ENCODE data around the gene CD151.

CD151 gene

GRCh38 chr11:841981-842369, 9.2 kb downstream of the CD151 start:
- DNase-seq (ENCODE audit: low read depth in 1 of 2, low spot score in 1 of 2) = no peak

- DNase-seq (ENCODE audit: low read depth in 1 of 2, low spot score in 1 of 2) = peak; percentile 77 to 88
Measured at GRCh38 chr11:842370-843002, 9.7 kb downstream of the CD151 start, which contains the start of the genes POLR2L and TSPAN4. Gene POLR2L, minus strand, starts transcription at chr11:842529. Its CDS starts 21 bp downstream, at chr11:842508. Gene TSPAN4, plus strand, starts transcription at chr11:842852. Its CDS starts 7,453 bp downstream, at chr11:850305.

GRCh38 chr11:843086-843734, 10.5 kb downstream of the CD151 start:
- no peak for DNase-seq (ENCODE audit: low read depth in 1 of 2, low spot score in 1 of 2)

GRCh38 chr11:843818-844692, 11.3 kb downstream of the CD151 start:
- no peak for DNase-seq (ENCODE audit: low read depth in 1 of 2, low spot score in 1 of 2)

- no peak for DNase-seq (ENCODE audit: low read depth in 1 of 2, low spot score in 1 of 2)
Measured at GRCh38 chr11:844693-845644, 12.2 kb downstream of the CD151 start.

- DNase-seq (ENCODE audit: low read depth in 1 of 2, low spot score in 1 of 2) = no peak
Measured at GRCh38 chr11:845872-846495, 13.2 kb downstream of the CD151 start.

- no peak for DNase-seq (ENCODE audit: low read depth in 1 of 2, low spot score in 1 of 2)
Measured at GRCh38 chr11:846496-847098, 13.8 kb downstream of the CD151 start.

GRCh38 chr11:847876-848275, 15.1 kb downstream of the CD151 start:
- no peak for DNase-seq (ENCODE audit: low read depth in 1 of 2, low spot score in 1 of 2)

GRCh38 chr11:848380-848931, 15.7 kb downstream of the CD151 start:
- peak; percentile 32 to 56 for DNase-seq (ENCODE audit: low read depth in 1 of 2, low spot score in 1 of 2)

- DNase-seq (ENCODE audit: low read depth in 1 of 2, low spot score in 1 of 2) = no peak
Measured at GRCh38 chr11:849104-849824, 16.5 kb downstream of the CD151 start.

- DNase-seq (ENCODE audit: low read depth in 1 of 2, low spot score in 1 of 2) = no peak
Measured at GRCh38 chr11:849951-850774, 17.4 kb downstream of the CD151 start.

GRCh38 chr11:850775-851763, 18.3 kb downstream of the CD151 start:
- no peak for DNase-seq (ENCODE audit: low read depth in 1 of 2, low spot score in 1 of 2)

- DNase-seq (ENCODE audit: low read depth in 1 of 2, low spot score in 1 of 2) = no peak
Measured at GRCh38 chr11:852762-853161, 20.0 kb downstream of the CD151 start.

- no peak for DNase-seq (ENCODE audit: low read depth in 1 of 2, low spot score in 1 of 2)
Measured at GRCh38 chr11:853682-854448, 21.1 kb downstream of the CD151 start.

- DNase-seq (ENCODE audit: low read depth in 1 of 2, low spot score in 1 of 2) = no peak
Measured at GRCh38 chr11:854601-855329, 22.0 kb downstream of the CD151 start.

- no peak for DNase-seq (ENCODE audit: low read depth in 1 of 2, low spot score in 1 of 2)
Measured at GRCh38 chr11:855330-855674, 22.6 kb downstream of the CD151 start.
